GM21447 (cell line): ENCODE results near the gene DISP1.

Experiments used
- ATAC-seq: cut with Tn5 transposase; IDR thresholded peaks from one replicate; pipeline ENCODE4 v1.9.1; 2021; ENCODE audit not compliant: unreplicated experiment

The DISP1 gene

GRCh38 chr1:222814536-222815439 is at the start of gene DISP1:
Gene DISP1, plus strand, starts transcription at chr1:222815039. Its CDS starts 127,785 bp downstream, at chr1:222942824.
- ATAC-seq: peak; percentile 83

- no peak for ATAC-seq
Measured at GRCh38 chr1:222767152-222767571, 47.7 kb upstream of the DISP1 start.

- no peak for ATAC-seq
Measured at GRCh38 chr1:222768592-222768991, 46.2 kb upstream of the DISP1 start.

- no peak for ATAC-seq
Measured at GRCh38 chr1:222769181-222769580, 45.7 kb upstream of the DISP1 start.

- no peak for ATAC-seq
Measured at GRCh38 chr1:222769971-222770620, 44.7 kb upstream of the DISP1 start.

GRCh38 chr1:222772996-222773379 is 41.9 kb upstream of the DISP1 start:
- ATAC-seq: peak; percentile 90

GRCh38 chr1:222777463-222777862 is 37.4 kb upstream of the DISP1 start:
- no peak for ATAC-seq

- no peak for ATAC-seq
Measured at GRCh38 chr1:222777977-222778376, 36.9 kb upstream of the DISP1 start.

- peak; percentile 72 for ATAC-seq
Measured at GRCh38 chr1:222781251-222781650, 33.6 kb upstream of the DISP1 start.

GRCh38 chr1:222783051-222783450 is 31.8 kb upstream of the DISP1 start:
- no peak for ATAC-seq

GRCh38 chr1:222784371-222784770 is 30.5 kb upstream of the DISP1 start:
- no peak for ATAC-seq

- no peak for ATAC-seq
Measured at GRCh38 chr1:222784916-222785315, 29.9 kb upstream of the DISP1 start.

- ATAC-seq: no peak
Measured at GRCh38 chr1:222785529-222785928, 29.3 kb upstream of the DISP1 start.

GRCh38 chr1:222786121-222786520 is 28.7 kb upstream of the DISP1 start:
- ATAC-seq: no peak

- ATAC-seq: no peak
Measured at GRCh38 chr1:222787729-222788128, 27.1 kb upstream of the DISP1 start.

- no peak for ATAC-seq
Measured at GRCh38 chr1:222788402-222789156, 26.3 kb upstream of the DISP1 start.

GRCh38 chr1:222790115-222790514 is 24.7 kb upstream of the DISP1 start:
- ATAC-seq: no peak

- ATAC-seq: no peak
Measured at GRCh38 chr1:222790520-222790919, 24.3 kb upstream of the DISP1 start.

- no peak for ATAC-seq
Measured at GRCh38 chr1:222791006-222791710, 23.7 kb upstream of the DISP1 start.

GRCh38 chr1:222792744-222793143 is 22.1 kb upstream of the DISP1 start:
- no peak for ATAC-seq
